KOPT-K1 (cell line): ENCODE results near the gene DPP9.
"Not testable (repeated sequence)": the region's sequence is repeated elsewhere in the genome, so short reads cannot be mapped to it uniquely, and the experiment has no call there.

Experiments
- H3K27ac ChIP-seq: fragments of 200-600 bp; sonication (generic); 2 replicates; pipeline ENCODE4 v1.5.1; 2016; ENCODE audit warnings: antibody characterized with exemption, mild to moderate bottlenecking, low read depth, low read length; ENCODE audit not compliant: poor library complexity, severe bottlenecking
- H3K36me3 ChIP-seq: fragments of 200-600 bp; sonication (generic); 2 replicates; pipeline ENCODE4 v1.5.1; 2017; ENCODE audit warnings: antibody characterized with exemption, mild to moderate bottlenecking, low read length, moderate library complexity; ENCODE audit not compliant: insufficient read depth
- H3K9me3 ChIP-seq: fragments of 200-600 bp; sonication (generic); 2 replicates; pipeline ENCODE4 v1.5.1; 2017; ENCODE audit warnings: antibody characterized with exemption, low read length, mild to moderate bottlenecking; ENCODE audit not compliant: insufficient read depth, poor library complexity, severe bottlenecking

DPP9 gene

GRCh38 chr19:4720037-4720700, 3.5 kb downstream of the DPP9 start:
- Histone ChIP-seq H3K9me3 (no peaks in the 10 kb centered on the region), H3K27ac (no peak overlapping the region), H3K36me3 (peaks cover 66% of the 10 kb centered on the region)

DNA sequence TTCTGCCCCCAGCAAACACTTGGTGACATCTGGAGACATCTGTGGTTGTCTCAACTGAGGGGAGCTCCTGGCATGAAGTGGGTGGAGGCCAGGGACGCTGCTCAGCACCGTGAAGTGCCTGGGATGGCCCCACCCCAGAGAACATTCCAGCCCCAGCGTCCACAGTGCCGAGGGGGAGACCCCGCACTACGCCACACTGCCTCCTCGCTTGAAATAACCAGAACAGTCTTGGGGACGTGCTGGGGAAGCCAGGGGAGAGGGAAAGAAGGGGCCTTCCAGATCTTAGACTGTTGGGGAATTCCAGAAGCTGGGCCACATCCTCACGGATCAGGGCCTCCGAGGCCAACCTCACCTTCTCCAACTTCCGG, 4.2 kb downstream of the DPP9 start:
- peaks cover 73% of the 10 kb centered on the region for H3K36me3 ChIP-seq
- no peak overlapping the region for H3K27ac ChIP-seq
- H3K9me3 ChIP-seq = no peaks in the 10 kb centered on the region

DNA sequence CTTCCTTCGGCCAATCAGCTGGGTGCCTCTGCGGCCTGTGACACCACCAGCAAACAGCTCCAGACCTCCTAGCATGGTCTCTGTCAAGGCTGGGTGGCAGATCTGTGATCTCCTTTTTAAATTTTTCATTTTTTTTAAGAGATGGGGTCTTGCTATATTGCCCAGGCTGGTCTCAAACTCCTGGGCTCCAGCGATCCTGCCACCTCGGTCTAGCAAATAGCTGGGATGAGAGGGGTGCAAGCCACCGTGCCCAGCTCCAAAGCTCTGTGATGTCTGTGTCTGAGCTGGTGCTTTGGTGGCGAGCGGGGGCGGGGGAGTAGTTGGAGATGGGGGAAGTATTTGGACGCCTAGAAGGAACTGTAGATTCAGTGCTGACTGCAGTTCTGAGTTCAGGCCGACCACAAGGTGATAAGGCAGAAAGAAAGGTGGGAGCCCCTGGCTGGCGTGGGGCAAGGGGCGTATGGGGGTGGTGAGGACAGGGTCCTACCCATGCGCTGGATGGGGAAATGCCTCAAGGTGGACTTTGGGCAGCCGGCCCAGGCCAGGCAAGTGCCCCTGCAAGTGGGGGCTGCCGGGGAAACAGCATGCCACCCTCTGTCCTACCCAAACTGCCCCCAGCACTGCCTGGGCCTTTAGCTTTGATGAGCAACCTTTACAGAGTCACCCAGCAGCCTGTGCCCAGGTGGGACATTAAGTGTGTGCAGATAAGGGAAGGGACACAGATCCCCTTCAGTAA, 5.5 kb downstream of the DPP9 start:
- Histone ChIP-seq H3K9me3 (no peaks in the 10 kb centered on the region), H3K27ac (no peak overlapping the region), H3K36me3 (peaks cover 86% of the 10 kb centered on the region)

GRCh38 chr19:4717191-4717965, 6.3 kb downstream of the DPP9 start:
- Histone ChIP-seq H3K36me3 (peaks cover 94% of the 10 kb centered on the region), H3K27ac (no peak overlapping the region), H3K9me3 (no peaks in the 10 kb centered on the region)

DNA sequence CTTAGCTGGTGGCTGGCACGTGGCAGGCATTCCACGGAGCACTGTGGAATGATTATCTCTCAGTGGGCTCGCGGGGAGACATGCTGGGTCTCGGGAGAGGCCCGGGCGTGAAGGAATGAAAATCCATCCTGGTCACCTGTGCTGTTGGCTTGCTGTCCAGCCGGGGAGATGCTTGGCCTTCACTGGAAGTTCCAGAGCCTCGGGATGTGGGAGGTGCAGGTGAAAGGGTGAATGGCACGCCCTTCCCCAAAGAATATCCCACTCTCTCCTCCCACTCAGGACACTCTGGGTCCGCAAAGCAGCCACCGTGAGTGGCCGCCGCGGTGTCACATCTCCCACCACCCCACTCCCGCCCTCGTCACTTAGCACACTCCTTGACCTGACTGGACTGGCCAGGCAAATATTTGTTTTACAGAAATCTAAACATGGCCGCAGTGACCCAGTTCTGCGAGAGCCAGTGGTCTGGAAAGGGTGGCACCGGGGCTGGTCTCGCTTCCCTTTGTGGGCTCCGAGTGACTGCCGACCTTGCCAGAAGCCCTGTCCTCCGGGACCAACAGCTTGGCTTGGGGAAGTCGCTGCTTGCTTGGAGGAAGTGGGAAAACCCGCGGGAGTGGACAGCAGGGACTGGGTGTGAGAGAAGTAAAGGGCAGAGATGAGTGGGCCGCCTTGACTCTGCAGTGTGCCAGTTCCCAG, 8.0 kb downstream of the DPP9 start:
- Histone ChIP-seq H3K36me3 (peaks cover 100% of the 10 kb centered on the region), H3K27ac (no peak overlapping the region), H3K9me3 (no peaks in the 10 kb centered on the region)

- peaks cover 100% of the 10 kb centered on the region for H3K36me3 ChIP-seq
- H3K27ac ChIP-seq, H3K9me3 ChIP-seq: not testable (repeated sequence)
These were observed 8.5 kb downstream of the DPP9 start for GRCh38 chr19:4715178-4715528.

DNA sequence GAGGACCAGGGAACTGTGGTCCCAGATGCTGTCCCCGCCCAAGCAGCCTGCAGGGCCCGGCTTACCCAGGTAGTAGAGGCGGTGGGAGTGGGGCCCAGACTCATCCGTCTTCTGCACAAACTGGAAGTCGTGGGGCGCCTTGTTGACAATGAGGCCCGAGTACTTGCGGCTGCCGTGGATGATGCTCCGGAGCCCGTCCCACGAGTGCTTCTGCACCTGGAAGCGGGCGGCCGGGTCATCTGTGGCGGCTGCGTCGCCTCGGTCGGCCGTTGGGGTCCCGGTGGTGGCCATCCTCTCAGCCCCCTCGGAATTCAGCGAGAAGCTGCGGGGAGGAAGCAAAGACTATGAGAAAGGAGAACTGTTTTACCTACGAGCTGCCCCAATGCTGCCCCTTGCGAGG, 9.6 kb downstream of the DPP9 start:
- Histone ChIP-seq H3K9me3 (no peaks in the 10 kb centered on the region), H3K27ac (no peak overlapping the region), H3K36me3 (peaks cover 100% of the 10 kb centered on the region)

GRCh38 chr19:4713384-4713951, 10.2 kb downstream of the DPP9 start:
- Histone ChIP-seq H3K36me3 (peaks cover 100% of the 10 kb centered on the region), H3K27ac (no peak overlapping the region)

DNA sequence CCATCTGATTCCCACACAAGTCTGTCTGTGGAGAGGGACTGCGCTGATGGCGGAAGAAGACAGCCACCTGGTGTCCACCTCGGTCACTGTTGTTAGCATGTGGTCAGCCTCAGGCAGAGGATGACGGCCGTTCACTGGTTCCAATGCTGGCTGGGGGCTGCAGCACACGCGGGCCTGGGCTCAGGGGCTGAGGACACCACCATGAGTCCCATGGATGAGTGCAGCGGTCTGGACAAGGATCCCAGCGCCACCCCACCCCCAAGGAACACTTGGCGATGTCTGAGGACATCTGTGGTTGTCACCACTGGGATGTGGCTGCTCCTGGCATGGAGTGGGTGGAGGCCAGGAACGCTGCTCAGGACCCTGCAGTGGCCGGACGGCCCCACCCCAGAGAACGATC, 10.9 kb downstream of the DPP9 start:
- Histone ChIP-seq H3K9me3 (no peaks in the 10 kb centered on the region), H3K27ac (no peak overlapping the region), H3K36me3 (peaks cover 100% of the 10 kb centered on the region)

More at GRCh38 chr19:4713384-4713951, 10.2 kb downstream of the DPP9 start:
- no peaks in the 10 kb centered on the region for H3K9me3 ChIP-seq

- Histone ChIP-seq H3K36me3 (peaks cover 97% of the 10 kb centered on the region), H3K27ac (no peak overlapping the region), H3K9me3 (no peaks in the 10 kb centered on the region)
These were observed 12.4 kb downstream of the DPP9 start for GRCh38 chr19:4711211-4711610.

DNA sequence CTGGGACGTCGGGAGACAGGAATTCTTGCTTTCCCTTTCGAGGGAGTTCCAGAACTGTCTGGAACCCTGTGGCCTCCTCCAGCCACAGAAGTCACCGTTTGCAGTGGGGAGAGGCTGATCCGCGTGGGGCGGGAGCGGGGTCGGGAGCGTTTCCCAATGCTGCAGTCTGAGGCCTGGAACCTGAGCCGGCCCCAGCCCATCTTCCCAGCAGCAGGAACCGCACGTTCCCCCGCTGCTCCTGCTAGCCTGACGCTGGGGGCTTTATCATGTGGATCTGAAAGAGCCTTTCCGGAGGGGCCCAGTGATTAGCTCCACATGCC, 13.4 kb downstream of the DPP9 start:
- H3K9me3 ChIP-seq = no peaks in the 10 kb centered on the region
- H3K36me3 ChIP-seq = peaks cover 95% of the 10 kb centered on the region
- H3K27ac ChIP-seq = no peak overlapping the region

GRCh38 chr19:4709440-4710280, 14.0 kb downstream of the DPP9 start:
- H3K36me3 ChIP-seq = peaks cover 95% of the 10 kb centered on the region
- no peak overlapping the region for H3K27ac ChIP-seq
- H3K9me3 ChIP-seq = no peaks in the 10 kb centered on the region

- no peaks in the 10 kb centered on the region for H3K9me3 ChIP-seq
- H3K36me3 ChIP-seq = peaks cover 95% of the 10 kb centered on the region
- H3K27ac ChIP-seq = no peak overlapping the region
These were observed 15.5 kb downstream of the DPP9 start for GRCh38 chr19:4707956-4708650.

GRCh38 chr19:4707322-4707721, 16.3 kb downstream of the DPP9 start:
- no peak overlapping the region for H3K27ac ChIP-seq
- no peaks in the 10 kb centered on the region for H3K9me3 ChIP-seq
- peaks cover 95% of the 10 kb centered on the region for H3K36me3 ChIP-seq
